ENCODE results near the gene WDFY3.

WDFY3 gene

GRCh38 chr4:84912741-84913140, 53.7 kb downstream of the WDFY3 start:
- no peak for DNase-seq (ENCODE audit: low read depth)

GRCh38 chr4:84908876-84909275, 57.6 kb downstream of the WDFY3 start:
- no peak for DNase-seq (ENCODE audit: low read depth)

- DNase-seq (ENCODE audit: low read depth), result no peak
Measured at GRCh38 chr4:84907145-84907544, 59.3 kb downstream of the WDFY3 start.

GRCh38 chr4:84905646-84906045, 60.8 kb downstream of the WDFY3 start:
- no peak for DNase-seq (ENCODE audit: low read depth)

- DNase-seq (ENCODE audit: low read depth), result no peak
Measured at GRCh38 chr4:84901740-84902281, 64.7 kb downstream of the WDFY3 start.

GRCh38 chr4:84901173-84901572, 65.3 kb downstream of the WDFY3 start:
- DNase-seq (ENCODE audit: low read depth), result no peak

GRCh38 chr4:84899616-84900015, 66.9 kb downstream of the WDFY3 start:
- no peak for DNase-seq (ENCODE audit: low read depth)

- no peak for DNase-seq (ENCODE audit: low read depth)
Measured at GRCh38 chr4:84897516-84897915, 69.0 kb downstream of the WDFY3 start.

- DNase-seq (ENCODE audit: low read depth), result no peak
Measured at GRCh38 chr4:84895283-84895682, 71.2 kb downstream of the WDFY3 start.

- no peak for DNase-seq (ENCODE audit: low read depth)
Measured at GRCh38 chr4:84894621-84895020, 71.9 kb downstream of the WDFY3 start.

- no peak for DNase-seq (ENCODE audit: low read depth)
Measured at GRCh38 chr4:84892950-84893349, 73.5 kb downstream of the WDFY3 start.

- DNase-seq (ENCODE audit: low read depth), result no peak
Measured at GRCh38 chr4:84887824-84888223, 78.7 kb downstream of the WDFY3 start.

GRCh38 chr4:84879651-84880200, 86.8 kb downstream of the WDFY3 start:
- DNase-seq (ENCODE audit: low read depth), result no peak

GRCh38 chr4:84878546-84878945, 87.9 kb downstream of the WDFY3 start:
- no peak for DNase-seq (ENCODE audit: low read depth)

- DNase-seq (ENCODE audit: low read depth), result no peak
Measured at GRCh38 chr4:84878090-84878489, 88.4 kb downstream of the WDFY3 start.

- DNase-seq (ENCODE audit: low read depth), result no peak
Measured at GRCh38 chr4:84877051-84877833, 89.2 kb downstream of the WDFY3 start.

- DNase-seq (ENCODE audit: low read depth), result no peak
Measured at GRCh38 chr4:84875636-84876371, 90.7 kb downstream of the WDFY3 start.

GRCh38 chr4:84874619-84875018, 91.9 kb downstream of the WDFY3 start:
- DNase-seq (ENCODE audit: low read depth), result no peak

- no peak for DNase-seq (ENCODE audit: low read depth)
Measured at GRCh38 chr4:84870398-84871163, 95.9 kb downstream of the WDFY3 start.

GRCh38 chr4:84866295-84866694, 100.2 kb downstream of the WDFY3 start:
- DNase-seq (ENCODE audit: low read depth), result no peak

- no peak for DNase-seq (ENCODE audit: low read depth)
Measured at GRCh38 chr4:84865600-84865999, 100.9 kb downstream of the WDFY3 start.

GRCh38 chr4:84862064-84862463, 104.4 kb downstream of the WDFY3 start:
- no peak for DNase-seq (ENCODE audit: low read depth)
